Measurements from ENCODE around the gene EXOC6B. TPM values are rescaled to one million over a fixed set of nuclear protein-coding genes. Genes with fewer than 3 reads are reported as not detected.
A peak's percentile ranks its signal among the peaks of the same experiment; 100 is the strongest.

Gene EXOC6B
- total RNA-seq (2021): 37.9 and 40.1 TPM in 2 replicates
- long read RNA-seq, full-length matches to known transcripts: 8 of 52 reads
- long read RNA-seq, partial matches to known transcripts: 24 of 52 reads
- long read RNA-seq, other reads (novel, unspliced or antisense): 20 of 52 reads

- peak; percentile 98 for DNase-seq
- H2AK5ac ChIP-seq (ENCODE audit: insufficient read length, low read length): no peak within 1 kb of the TSS
- peak within 1 kb of the TSS; percentile 94 for H3K18ac ChIP-seq (ENCODE audit: insufficient read length, low read depth, low read length)
- H3K79me2 ChIP-seq (ENCODE audit: insufficient read depth, low read length): no peaks in the 10 kb centered on the region; the same call in 1 of the 2 replicates
- H2BK12ac ChIP-seq (ENCODE audit: insufficient read length, low read depth, low read length): peak within 1 kb of the TSS; percentile 92
- no peaks in the 10 kb centered on the region for H4K20me1 ChIP-seq (ENCODE audit: control insufficient read depth, insufficient read depth, insufficient read length)
- H3K9me3 ChIP-seq (ENCODE audit: control insufficient read depth, low read depth, low read length): no peaks in the 10 kb centered on the region
- H3K4me1 ChIP-seq (ENCODE audit: insufficient read depth, low read length): no peaks in the 10 kb centered on the region; the same call in 1 of the 2 replicates
- H3K4ac ChIP-seq (ENCODE audit: low read depth, low read length): peak within 1 kb of the TSS; percentile 13; the same call in 1 of the 2 replicates
- H2BK15ac ChIP-seq (ENCODE audit: low read depth, low read length): no peak within 1 kb of the TSS
- H3K23ac ChIP-seq (ENCODE audit: insufficient read length, low read depth, low read length): no peak within 1 kb of the TSS
- H3K27me3 ChIP-seq (ENCODE audit: insufficient read depth, low read length): no peaks in the 10 kb centered on the region
- H4K8ac ChIP-seq (replicated peaks; ENCODE audit: insufficient read length, low read depth, low read length): peak within 1 kb of the TSS; percentile 46
- H4K5ac ChIP-seq (ENCODE audit: insufficient read length, low read depth, low read length): no peak within 1 kb of the TSS
- no peak within 1 kb of the TSS for H2BK5ac ChIP-seq (ENCODE audit: insufficient read length, low read length)
- no peak for TF ChIP-seq CTCF (conservative IDR thresholded peaks at IDR 0.05)
- peak within 1 kb of the TSS; percentile 22 for H3K27ac ChIP-seq (ENCODE audit: insufficient read length, low read depth, low read length)
- H3K56ac ChIP-seq (ENCODE audit: insufficient read length, low read depth, low read length): peak within 1 kb of the TSS; percentile 44
- Mint-ChIP-seq H3K4me1 (peaks cover 33 to 43% of the 10 kb centered on the region in 2 experiments), H3K27ac (peak within 1 kb of the TSS; percentile 95 to 98 (median 98)), H3K27me3 (ENCODE audit: low read depth) (no peaks in the 10 kb centered on the region), H3K36me3 (ENCODE audit: insufficient read depth in 1 of 3, low read depth in 3 of 3) (peaks cover 1 to 9% (median 4%) of the 10 kb centered on the region in 3 experiments; a peak in 5 of 7 replicates), H3K9me3 (no peaks in the 10 kb centered on the region), H3K4me3 (peak within 1 kb of the TSS; percentile 96 to 100)
- H3K79me1 ChIP-seq (ENCODE audit: insufficient read depth, low read depth, low read length, poor library complexity, severe bottlenecking): no peaks in the 10 kb centered on the region
- no peak within 1 kb of the TSS for H3T11ph ChIP-seq (ENCODE audit: low read length)
- peaks cover 6% of the 10 kb centered on the region for H3K23me2 ChIP-seq (ENCODE audit: insufficient read length, low read depth, low read length, poor library complexity, severe bottlenecking)
- H3K4me2 ChIP-seq (ENCODE audit: insufficient read depth, insufficient read length, low read length): peak within 1 kb of the TSS; percentile 93
- no peak within 1 kb of the TSS for H2BK20ac ChIP-seq (ENCODE audit: low read depth, low read length, poor library complexity, severe bottlenecking)
- H3K14ac ChIP-seq (ENCODE audit: insufficient read depth, low read length): peak within 1 kb of the TSS; percentile 93
- peak within 1 kb of the TSS; percentile 95 for H3K9ac ChIP-seq (ENCODE audit: extremely low read depth, insufficient read length, low read length)
- H2BK120ac ChIP-seq (ENCODE audit: low read depth, low read length, poor library complexity, severe bottlenecking): no peak within 1 kb of the TSS
- WGBS (ENCODE audit: extremely low coverage, insufficient read length, low lambda C conversion rate): no CpG with 5 or more reads among the region's 71 CpGs
- H2AFZ ChIP-seq (ENCODE audit: low read length): peak within 1 kb of the TSS; percentile 83
- no peak within 1 kb of the TSS for H4K91ac ChIP-seq (ENCODE audit: insufficient read length, low read depth, low read length)
Measured at GRCh38 chr2:72825257-72826155, at the start of gene EXOC6B. TSS of gene EXOC6B (minus strand) at chr2:72826033.
